ENCODE measurements around the gene OR11H7. TPM values are rescaled to one million over a fixed set of nuclear protein-coding genes. Genes with fewer than 3 reads are reported as not detected.

Gene OR11H7
- not detected in 2 replicates for total RNA-seq

DNA sequence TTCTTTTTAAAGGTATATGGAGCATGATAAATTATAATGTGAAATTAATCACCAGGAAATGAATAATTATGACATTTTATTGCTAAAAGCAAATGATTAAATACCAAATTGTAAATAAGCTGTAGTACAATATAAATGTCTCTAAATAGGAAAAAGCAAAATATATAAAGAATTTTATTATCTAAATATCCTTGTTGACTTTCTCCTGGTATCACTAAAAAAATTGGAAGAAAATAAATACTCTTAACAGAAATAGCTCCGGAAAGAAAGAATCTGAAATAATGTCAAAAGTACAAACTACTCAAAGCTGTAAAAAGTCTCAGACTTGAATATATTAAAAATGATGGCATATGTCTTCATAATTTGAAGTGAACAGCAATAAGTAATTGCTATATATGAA lies at the start of gene OR11H7:
TSS of gene OR11H7 (plus strand) at position 301 of the 400 bp plus-strand sequence.

DNA sequence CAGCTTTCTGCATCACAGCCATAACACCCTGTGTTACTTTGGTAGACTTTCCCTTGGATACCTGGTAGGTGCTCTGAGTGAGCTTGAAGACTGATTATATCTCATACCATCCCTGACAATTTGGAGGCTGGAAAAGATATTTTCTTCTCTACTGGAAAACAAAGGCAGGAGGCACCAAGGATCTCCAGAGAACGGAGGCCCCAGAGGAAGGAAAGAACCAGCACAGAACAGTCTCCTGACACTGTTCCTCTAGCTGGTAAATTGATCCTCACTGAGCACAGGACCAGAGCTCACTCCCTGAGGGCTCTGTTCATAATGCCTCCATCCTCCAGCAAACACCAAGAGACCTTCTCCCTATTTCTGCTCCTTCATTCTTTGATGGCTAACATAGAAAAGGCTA lies 38.2 kb upstream of the OR11H7 start, which contains the start of gene OR11G2:
TSS of gene OR11G2 (plus strand) at position 301 of the 400 bp plus-strand sequence. CDS start 6,542 bp downstream, outside the sequence.

DNA sequence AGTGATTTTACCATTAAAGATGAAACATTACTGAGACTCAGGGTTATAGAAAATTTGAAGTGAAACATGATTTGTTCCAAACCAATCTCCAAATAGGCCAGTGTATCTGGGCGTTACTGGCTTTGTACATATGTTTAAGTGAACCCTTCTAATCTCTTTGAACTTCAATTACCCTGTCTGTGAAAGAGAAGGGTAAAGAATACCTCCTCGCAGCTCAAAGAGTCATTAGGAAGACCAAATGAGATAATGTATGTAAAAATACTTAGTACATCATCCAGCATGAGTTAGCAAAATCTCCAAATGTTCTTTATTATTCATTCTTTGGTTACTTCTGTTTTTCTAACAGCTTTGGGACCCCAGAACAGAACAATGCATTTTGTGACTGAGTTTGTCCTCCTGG lies 5.4 kb upstream of the OR11H7 start, which contains the start of gene OR11H6:
TSS of gene OR11H6 (plus strand) at position 301 of the 400 bp plus-strand sequence. CDS start at position 301, 0 bp downstream.

Other genes with a start within 250 kb of the OR11H7 start
- gene OR4Q2, start 226.8 kb upstream of the OR11H7 start, total RNA-seq = not detected in 2 replicates
- not detected in 2 replicates for gene OR4K14, start 209.7 kb upstream of the OR11H7 start, total RNA-seq
- gene OR4K13, start 192.9 kb upstream of the OR11H7 start, total RNA-seq = not detected in 2 replicates
- gene OR4L1, start 168.9 kb upstream of the OR11H7 start, total RNA-seq = not detected in 2 replicates
- not detected in 2 replicates for gene OR4K17, start 118.2 kb upstream of the OR11H7 start, total RNA-seq
- not detected in 2 replicates for gene OR4N5, start 90.2 kb upstream of the OR11H7 start, total RNA-seq
- gene OR11G2, start 38.1 kb upstream of the OR11H7 start, total RNA-seq = not detected in 2 replicates
- not detected in 2 replicates for gene OR11H6, start 5.3 kb upstream of the OR11H7 start, total RNA-seq
- not detected in 2 replicates for gene OR11H4, start 10.3 kb downstream of the OR11H7 start, total RNA-seq
- 7.5 and 9.9 TPM in 2 replicates for gene TTC5, start 77.0 kb downstream of the OR11H7 start, total RNA-seq
- gene CCNB1IP1, start 104.3 kb downstream of the OR11H7 start, total RNA-seq = 34.8 and 43.9 TPM in 2 replicates
- gene PARP2, start 114.7 kb downstream of the OR11H7 start, total RNA-seq = 1.8 and 16.2 TPM in 2 replicates
- gene TEP1, start 184.5 kb downstream of the OR11H7 start, total RNA-seq = 11.3 and 14.6 TPM in 2 replicates
- 0.49 TPM in 1 of 2 replicates, not detected in the other for gene KLHL33, start 207.2 kb downstream of the OR11H7 start, total RNA-seq
- gene OSGEP, start 225.8 kb downstream of the OR11H7 start, total RNA-seq = 22.6 and 35.2 TPM in 2 replicates
- gene APEX1, start 226.2 kb downstream of the OR11H7 start, total RNA-seq = 124 and 139 TPM in 2 replicates
- gene PIP4P1, start 232.5 kb downstream of the OR11H7 start, total RNA-seq = 6.3 and 11.6 TPM in 2 replicates
- 23.1 and 54.3 TPM in 2 replicates for gene PNP, start 240.4 kb downstream of the OR11H7 start, total RNA-seq

Data from cardiac atrium fibroblast (primary cell).